Smooth muscle cell (in vitro differentiated cells): Measurements from ENCODE around the gene ELOA2. TPM values are rescaled to one million over a fixed set of nuclear protein-coding genes. Genes with fewer than 3 reads are reported as not detected.

Experiments
- DNase-seq: peaks from one replicate; lab custom pipeline; 2025; ENCODE audit not compliant: unreplicated experiment; lab: John Stamatoyannopoulos, UW
- H2AFZ ChIP-seq: fragments of 200-600 bp; sonication (generic); 2 replicates; pipeline ENCODE4 v1.6.0; 2016; ENCODE audit warnings: antibody characterized with exemption, low read depth, mild to moderate bottlenecking
- H3F3A ChIP-seq: fragments of 200-600 bp; sonication (generic); 2 replicates; pipeline ENCODE4 v1.6.0; 2017; ENCODE audit warnings: antibody characterized with exemption, low read depth
- H3K27ac ChIP-seq: fragments of 200-600 bp; sonication (generic); 2 replicates; pipeline ENCODE4 v1.5.1; 2016; ENCODE audit warnings: low read depth, mild to moderate bottlenecking
- H3K27me3 ChIP-seq: fragments of 200-600 bp; sonication (generic); 2 replicates; pipeline ENCODE4 v1.6.1; 2016; ENCODE audit warnings: low read depth, mild to moderate bottlenecking
- H3K36me3 ChIP-seq: fragments of 200-600 bp; sonication (generic); 2 replicates; pipeline ENCODE4 v1.5.1; 2016; ENCODE audit warnings: low read depth
- H3K4me1 ChIP-seq: fragments of 200-600 bp; sonication (generic); 2 replicates; pipeline ENCODE4 v1.5.1; 2016; ENCODE audit warnings: low read depth
- H3K4me2 ChIP-seq: fragments of 200-600 bp; sonication (generic); 2 replicates; pipeline ENCODE4 v1.6.0; 2016; ENCODE audit warnings: mild to moderate bottlenecking
- H3K4me3 ChIP-seq: fragments of 200-600 bp; sonication (generic); 2 replicates; pipeline ENCODE4 v1.5.1; 2016; ENCODE audit warnings: mild to moderate bottlenecking
- H3K79me2 ChIP-seq: fragments of 200-600 bp; sonication (generic); 2 replicates; pipeline ENCODE4 v1.6.0; 2016; ENCODE audit warnings: low read depth, mild to moderate bottlenecking
- H3K9ac ChIP-seq: fragments of 200-600 bp; sonication (generic); 2 replicates; pipeline ENCODE4 v1.6.0; 2016; ENCODE audit warnings: low read depth
- H3K9me3 ChIP-seq: fragments of 200-600 bp; sonication (generic); replicated peaks from 2 replicates; pipeline ENCODE4 v1.5.1; 2016; ENCODE audit warnings: low read depth
- H4K20me1 ChIP-seq: fragments of 200-600 bp; sonication (generic); 2 replicates; pipeline ENCODE4 v1.6.0; 2016; ENCODE audit warnings: low read depth
- CTCF ChIP-seq: fragments of 200-600 bp; sonication (generic); IDR thresholded peaks from 2 replicates; pipeline ENCODE4 v1.5.1; 2017; ENCODE audit warnings: borderline replicate concordance, mild to moderate bottlenecking, antibody characterized with exemption; ENCODE audit not compliant: insufficient read depth, poor library complexity, severe bottlenecking
- WGBS: methylation state at CpG from one replicate; pipeline ENCODE4 v1.1.7; 2016; ENCODE audit warnings: low lambda C conversion rate; 5-methylcytosine and 5-hydroxymethylcytosine counted together
- polyA plus RNA-seq: library from polyadenylated mRNA; unstranded; fragments of >200 nt; fragmentation: Nextera tagmentation; extraction: Ambion mirVana; gene quantifications from 2 replicates; pipeline ENCODE4 v1.2.1, GENCODE V29; 2016
- total RNA-seq: library from RNA; depleted of rRNA; stranded (reverse); fragments of >200 nt; gene quantifications from 2 replicates; pipeline ENCODE4 v1.2.3, GENCODE V29; 2014

The ELOA2 gene
- total and polyA plus RNA-seq, 2 experiments from 2014 or later = not detected

DNA sequence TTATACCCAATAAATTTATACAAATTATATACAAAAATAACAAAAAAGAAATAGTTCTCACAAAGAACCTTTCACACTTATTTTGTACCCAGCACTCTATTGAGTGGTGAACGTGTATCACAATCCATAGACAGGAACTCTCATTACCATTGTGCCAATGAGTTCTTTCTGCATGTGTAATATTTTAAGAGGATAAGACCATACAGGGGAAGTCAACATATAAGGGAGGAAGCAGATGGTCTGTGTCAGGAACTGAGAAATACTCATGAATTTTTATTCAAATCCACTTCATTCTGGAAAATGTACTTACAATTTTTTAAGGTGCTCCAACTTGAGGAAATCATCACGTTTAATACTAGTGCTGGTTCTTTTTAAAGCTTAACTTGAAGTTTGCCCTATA is 27.1 kb upstream of the ELOA2 start:
- no peak for DNase-seq
- 85% methylated on average over 2 of the region's 2 CpGs for WGBS
- H3K9me3 ChIP-seq = no peaks in the 10 kb centered on the region
- H4K20me1 ChIP-seq = no peaks in the 10 kb centered on the region
- no peaks in the 10 kb centered on the region for H3K36me3 ChIP-seq
- no peak overlapping the region for H3K27ac ChIP-seq
- no peak overlapping the region for H3K9ac ChIP-seq
- H3K4me1 ChIP-seq = no peaks in the 10 kb centered on the region
- no peak overlapping the region for H3K4me3 ChIP-seq
- H3K27me3 ChIP-seq = no peaks in the 10 kb centered on the region
- no peaks in the 10 kb centered on the region for H3F3A ChIP-seq
- H3K79me2 ChIP-seq = no peaks in the 10 kb centered on the region
- no peak for TF ChIP-seq CTCF
- no peak overlapping the region for H3K4me2 ChIP-seq
- no peak overlapping the region for H2AFZ ChIP-seq

DNA sequence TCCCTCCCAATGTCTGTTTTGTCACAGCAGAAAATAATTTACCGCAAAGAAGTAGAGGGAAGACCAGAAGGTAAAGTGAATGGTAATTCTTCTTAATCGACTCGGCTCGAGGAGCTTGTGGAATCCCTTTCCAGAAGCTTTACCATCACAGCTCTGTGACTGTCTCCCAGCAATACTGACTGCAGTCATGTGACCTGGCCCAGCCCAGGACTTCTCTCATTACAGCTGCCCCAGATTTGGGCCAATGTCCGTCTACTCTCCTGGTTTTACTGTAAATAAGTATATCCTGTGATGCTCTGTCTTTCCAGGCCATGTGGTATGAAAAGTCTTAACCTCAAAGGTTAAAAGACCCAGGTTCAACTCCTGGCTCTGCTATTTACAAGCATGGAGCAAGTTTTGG is 18.9 kb upstream of the ELOA2 start:
- WGBS = 88% methylated on average over 5 of the region's 5 CpGs
- TF ChIP-seq CTCF = no peak

GRCh38 chr18:47050468-47050867 is 15.0 kb upstream of the ELOA2 start:
- Histone ChIP-seq H3K27me3 (no peaks in the 10 kb centered on the region), H3K4me2 (no peak overlapping the region), H2AFZ (no peak overlapping the region), H3K27ac (no peak overlapping the region), H3K4me3 (no peak overlapping the region), H4K20me1 (no peaks in the 10 kb centered on the region), H3K9ac (no peak overlapping the region), H3K79me2 (no peaks in the 10 kb centered on the region), H3F3A (no peaks in the 10 kb centered on the region), H3K9me3 (no peaks in the 10 kb centered on the region), H3K4me1 (no peaks in the 10 kb centered on the region), H3K36me3 (no peaks in the 10 kb centered on the region)
- DNase-seq = no peak
- peak; percentile 61 for TF ChIP-seq CTCF
- 38% methylated on average over 7 of the region's 7 CpGs for WGBS

More for the DNA sequence above, 18.9 kb upstream of the ELOA2 start:
- no peaks in the 10 kb centered on the region for H3K9me3 ChIP-seq
- H3K36me3 ChIP-seq = no peaks in the 10 kb centered on the region
- no peak overlapping the region for H3K4me3 ChIP-seq
- no peak overlapping the region for H3K27ac ChIP-seq
- H3K9ac ChIP-seq = no peak overlapping the region
- no peak overlapping the region for H2AFZ ChIP-seq
- H3K4me1 ChIP-seq = no peaks in the 10 kb centered on the region
- H3K79me2 ChIP-seq = no peaks in the 10 kb centered on the region
- no peaks in the 10 kb centered on the region for H4K20me1 ChIP-seq
- no peaks in the 10 kb centered on the region for H3F3A ChIP-seq
- no peak for DNase-seq
- H3K4me2 ChIP-seq = no peak overlapping the region
- H3K27me3 ChIP-seq = no peaks in the 10 kb centered on the region

- WGBS = 95% methylated on average over 6 of the region's 6 CpGs
- no peaks in the 10 kb centered on the region for H4K20me1 ChIP-seq
Measured at GRCh38 chr18:47040982-47041381, 5.6 kb upstream of the ELOA2 start.

More at GRCh38 chr18:47040982-47041381, 5.6 kb upstream of the ELOA2 start:
- Histone ChIP-seq H3K4me2 (no peak overlapping the region), H3K27ac (no peak overlapping the region), H3K9me3 (no peaks in the 10 kb centered on the region), H3K9ac (no peak overlapping the region), H3K36me3 (no peaks in the 10 kb centered on the region), H3K4me3 (no peak overlapping the region), H3K27me3 (no peaks in the 10 kb centered on the region), H3K4me1 (no peaks in the 10 kb centered on the region), H3F3A (no peaks in the 10 kb centered on the region), H3K79me2 (no peaks in the 10 kb centered on the region), H2AFZ (no peak overlapping the region)
- no peak for TF ChIP-seq CTCF
- no peak for DNase-seq
